8988T (cell line): ENCODE measurements around the gene UBB.
A peak's percentile ranks its signal among the peaks of the same experiment; 100 is the strongest.
"Not testable (repeated sequence)": the region's sequence is repeated elsewhere in the genome, so short reads cannot be mapped to it uniquely, and the experiment has no call there.

Experiments used
- DNase-seq: peaks from one replicate; pipeline ENCODE4 v3.0.0; 2011

UBB gene

DNA sequence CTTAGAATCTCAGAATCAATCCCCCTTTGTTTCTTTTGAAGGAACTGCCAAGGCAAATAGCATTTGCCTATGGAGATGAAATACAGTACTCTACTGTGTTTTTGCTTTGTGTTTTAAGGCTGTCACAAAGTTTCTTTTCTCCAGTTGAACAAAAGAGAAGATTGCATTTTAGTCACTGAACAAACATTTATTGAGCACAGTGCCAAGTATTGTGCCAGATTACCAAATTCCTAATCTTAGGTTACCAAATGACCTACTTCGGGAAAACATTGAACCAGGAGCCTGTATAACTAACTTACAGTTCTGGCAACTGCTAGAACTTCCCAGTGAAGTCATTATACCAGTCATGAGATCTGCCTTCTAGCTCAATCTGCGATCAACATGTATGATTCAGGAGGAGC, 3.0 kb upstream of the UBB start:
- DNase-seq, result no peak

DNA sequence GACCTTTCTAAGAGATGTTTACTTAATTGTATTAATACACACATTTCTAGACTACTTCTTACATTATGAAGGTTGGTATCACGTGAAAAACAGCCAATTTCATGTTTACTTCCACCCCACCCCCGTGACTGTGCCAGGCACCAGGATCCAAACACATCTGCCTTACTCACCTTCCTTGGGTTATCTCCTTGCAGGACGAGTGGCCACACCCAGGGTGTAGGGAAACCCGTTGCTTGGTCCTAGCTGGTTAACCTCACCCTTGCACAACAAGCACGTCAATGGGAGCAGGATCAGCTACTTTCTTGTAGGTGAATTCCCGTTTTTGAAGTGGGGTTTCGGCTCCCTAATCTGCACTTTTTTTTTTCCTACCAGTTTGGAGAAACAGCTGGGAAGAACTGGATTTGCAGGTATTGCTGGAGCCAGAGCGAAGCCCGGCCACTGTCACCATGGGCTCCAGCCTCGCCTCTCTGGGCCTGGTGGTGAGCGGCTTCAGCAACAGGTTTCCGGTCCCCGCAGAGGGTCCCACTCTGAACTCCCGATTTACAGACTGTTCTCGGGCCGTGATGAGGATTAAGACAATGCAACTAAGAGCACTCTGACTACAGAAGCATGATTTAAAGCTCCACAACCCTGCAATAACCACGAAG, 2.1 kb upstream of the UBB start:
- DNase-seq, result no peak

DNA sequence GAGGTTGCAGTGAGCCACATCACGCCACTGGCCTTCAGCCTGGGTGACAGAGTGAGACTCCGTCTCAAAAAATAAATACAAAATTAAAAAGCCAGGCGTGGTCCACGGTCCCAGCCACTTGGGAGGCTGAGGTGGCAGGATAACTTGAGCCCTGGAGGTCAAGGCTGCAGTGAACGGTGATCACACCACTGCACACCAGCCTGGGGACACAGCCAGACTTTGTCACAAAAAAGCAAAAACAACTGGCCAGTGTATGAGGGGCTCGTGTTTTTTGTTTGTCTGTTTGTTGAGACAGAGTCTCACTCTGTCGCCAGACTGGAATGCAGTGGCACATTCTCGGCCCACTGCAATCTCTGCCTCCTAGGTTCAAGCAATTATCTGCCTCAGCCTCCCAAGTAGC, 1.2 kb upstream of the UBB start:
- DNase-seq, result no peak

DNA sequence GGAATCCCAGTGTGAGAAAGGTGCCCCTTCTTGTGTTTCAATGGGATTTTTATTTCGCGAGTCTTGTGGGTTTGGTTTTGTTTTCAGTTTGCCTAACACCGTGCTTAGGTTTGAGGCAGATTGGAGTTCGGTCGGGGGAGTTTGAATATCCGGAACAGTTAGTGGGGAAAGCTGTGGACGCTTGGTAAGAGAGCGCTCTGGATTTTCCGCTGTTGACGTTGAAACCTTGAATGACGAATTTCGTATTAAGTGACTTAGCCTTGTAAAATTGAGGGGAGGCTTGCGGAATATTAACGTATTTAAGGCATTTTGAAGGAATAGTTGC, 567 bp downstream of the UBB start:
- no peak for DNase-seq

DNA sequence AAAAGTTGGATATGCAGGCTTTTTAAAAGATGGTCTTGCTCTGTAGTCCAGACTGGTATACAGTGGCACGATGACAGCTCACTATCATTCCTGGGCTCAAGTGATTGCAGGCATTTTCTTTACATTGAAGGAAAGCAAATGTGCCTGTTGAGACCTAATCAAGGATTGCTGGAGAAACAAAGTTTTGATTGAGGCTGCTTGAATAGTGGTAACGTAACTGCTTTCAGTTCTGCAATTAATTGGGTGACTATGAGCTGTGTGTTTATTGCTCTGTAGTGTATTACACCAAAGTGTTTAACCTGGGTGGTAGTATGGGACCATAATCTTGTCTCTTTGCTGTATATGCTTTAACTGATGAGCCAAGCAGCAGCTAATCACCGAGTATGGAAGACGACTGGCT, 2.3 kb downstream of the UBB start:
- no peak for DNase-seq

DNA sequence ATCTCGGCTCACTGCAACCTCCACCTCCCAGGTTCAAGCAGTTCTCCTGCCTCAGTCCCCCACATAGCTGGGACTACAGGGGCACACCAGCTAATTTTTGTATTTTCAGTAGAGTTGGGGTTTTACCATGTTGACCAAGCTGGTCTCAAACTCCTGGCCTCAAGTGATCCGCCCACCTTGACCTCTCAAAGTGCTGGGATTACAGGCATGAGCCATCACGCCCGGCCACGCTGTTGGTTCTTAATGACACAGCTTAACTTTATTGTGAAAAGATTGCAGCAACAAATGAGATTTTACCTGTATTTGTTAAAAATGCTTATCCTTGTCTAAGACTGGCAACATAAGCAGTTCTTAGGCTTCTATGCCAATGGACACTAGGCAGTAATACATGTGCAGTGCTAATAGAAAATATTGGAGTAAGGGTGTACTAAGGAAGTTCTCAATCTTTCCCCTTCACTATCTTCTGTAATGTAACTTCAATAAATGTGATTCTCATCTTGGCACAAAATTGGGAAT, 2.9 kb downstream of the UBB start:
- no peak for DNase-seq

DNA sequence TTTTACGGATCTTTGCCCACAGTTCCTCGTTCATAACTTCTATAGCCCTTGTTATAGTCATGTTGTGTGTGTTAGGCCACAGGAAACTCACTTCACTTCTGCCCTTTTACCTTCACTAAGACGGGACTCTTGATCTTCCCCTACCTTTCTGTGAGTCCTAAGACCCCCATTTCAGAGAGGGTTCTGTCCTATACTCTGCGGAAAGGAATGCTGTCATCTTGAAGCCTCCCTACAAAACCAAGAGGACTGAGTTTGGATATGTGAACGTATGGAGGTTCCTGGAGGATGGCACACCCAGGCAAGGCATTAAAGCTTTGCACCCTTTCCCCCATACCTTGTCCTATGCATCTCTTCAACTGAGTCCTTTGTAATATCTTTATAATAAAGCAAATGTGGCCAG, 3.7 kb downstream of the UBB start:
- no peak for DNase-seq

DNA sequence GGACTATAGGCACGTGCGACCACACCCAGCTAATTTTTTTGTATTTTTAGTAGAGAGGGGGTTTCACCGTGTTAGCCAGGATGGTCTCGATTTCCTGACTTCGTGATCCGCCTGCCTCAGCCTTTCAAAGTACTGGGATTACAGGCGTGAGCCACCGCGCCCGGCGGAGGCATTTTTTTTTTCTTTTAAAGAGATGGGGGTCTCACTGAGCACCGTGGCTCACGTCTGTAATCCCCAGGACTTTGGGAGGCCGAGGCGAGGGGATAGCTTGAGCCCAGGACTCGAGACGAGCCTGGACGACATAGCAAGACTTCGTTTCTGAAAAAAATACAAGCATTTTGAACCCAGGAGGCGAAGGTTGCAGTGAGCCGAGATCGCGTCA, 5.2 kb downstream of the UBB start:
- not testable (repeated sequence) for DNase-seq

DNA sequence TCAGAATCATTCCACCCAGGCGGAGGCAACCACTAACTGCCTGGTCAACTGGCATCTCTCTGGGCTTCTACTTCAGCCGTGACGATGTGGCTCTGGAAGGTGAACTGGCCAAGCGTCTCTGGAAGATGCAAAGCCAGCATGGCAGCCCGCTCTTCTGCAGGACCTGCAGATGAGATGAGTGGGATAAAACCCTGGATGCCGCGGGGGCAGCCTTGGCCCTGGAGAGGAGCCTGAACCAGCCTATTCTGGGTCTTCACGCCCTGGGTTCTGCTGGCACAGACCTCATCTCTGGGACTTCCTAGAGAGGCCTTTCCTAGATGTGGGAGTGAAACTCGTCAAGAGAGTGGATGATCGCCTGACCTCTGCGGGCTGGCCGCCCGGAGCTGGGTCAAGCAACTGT, 10.6 kb downstream of the UBB start:
- no peak for DNase-seq

DNA sequence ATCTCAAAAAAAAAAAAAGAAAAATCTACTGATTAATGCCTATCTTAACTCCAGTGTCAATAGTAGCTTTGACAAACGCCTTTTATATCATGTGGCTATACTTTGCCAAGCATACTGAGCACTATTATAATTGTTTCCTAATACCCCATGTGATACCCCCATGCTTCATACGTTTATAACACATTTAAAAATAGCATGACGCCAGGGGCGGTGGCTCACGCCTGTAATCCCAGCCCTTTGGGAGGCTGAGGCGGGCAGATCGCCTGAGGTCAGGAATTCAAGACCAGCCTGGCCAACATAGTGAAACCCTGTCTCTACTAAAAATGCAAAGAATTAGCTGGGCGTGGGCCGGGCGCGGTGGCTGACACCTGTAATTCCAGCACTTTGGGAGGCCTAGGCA, 11.6 kb downstream of the UBB start:
- DNase-seq, result not testable (repeated sequence)

DNA sequence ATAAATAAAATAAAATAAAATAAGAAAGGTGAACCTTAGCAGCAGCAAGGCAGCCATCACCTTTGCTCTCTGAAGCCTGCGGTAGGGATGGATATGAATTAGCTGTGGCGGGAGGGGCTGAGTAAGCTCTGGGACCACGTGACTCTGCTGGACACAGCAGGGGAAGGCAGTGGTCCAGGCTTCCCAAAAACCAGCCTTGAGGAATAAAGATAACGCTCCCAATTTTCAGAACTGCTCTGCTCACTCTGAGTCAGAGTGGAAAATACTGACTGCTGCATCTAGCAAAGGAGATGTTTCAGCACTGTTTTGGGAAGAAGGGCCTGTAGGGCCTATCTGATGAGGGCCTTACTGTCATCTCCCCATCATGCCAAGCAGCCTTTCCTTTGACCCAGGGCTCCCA, 15.0 kb downstream of the UBB start:
- not testable (repeated sequence) for DNase-seq

DNA sequence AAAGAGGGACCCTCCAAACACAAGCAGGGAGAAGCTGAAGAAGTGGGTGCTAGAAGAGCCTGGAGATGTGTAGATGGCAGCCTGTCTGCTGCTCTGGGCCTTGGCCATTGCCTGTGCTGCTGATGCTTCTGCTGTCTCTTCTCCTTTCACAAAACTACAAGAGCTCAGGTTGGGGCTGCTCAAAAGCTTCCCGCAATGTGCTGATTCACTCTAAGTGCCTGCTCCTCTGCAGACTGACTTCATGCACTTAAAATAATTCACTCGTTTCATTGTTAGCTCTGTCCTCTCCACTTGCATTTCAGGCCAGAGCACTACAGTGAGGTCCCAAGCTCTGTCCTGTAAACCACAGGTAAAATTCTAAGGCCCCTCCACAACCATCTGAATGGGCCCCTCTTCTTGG, 15.8 kb downstream of the UBB start:
- DNase-seq, result not testable (repeated sequence)

DNA sequence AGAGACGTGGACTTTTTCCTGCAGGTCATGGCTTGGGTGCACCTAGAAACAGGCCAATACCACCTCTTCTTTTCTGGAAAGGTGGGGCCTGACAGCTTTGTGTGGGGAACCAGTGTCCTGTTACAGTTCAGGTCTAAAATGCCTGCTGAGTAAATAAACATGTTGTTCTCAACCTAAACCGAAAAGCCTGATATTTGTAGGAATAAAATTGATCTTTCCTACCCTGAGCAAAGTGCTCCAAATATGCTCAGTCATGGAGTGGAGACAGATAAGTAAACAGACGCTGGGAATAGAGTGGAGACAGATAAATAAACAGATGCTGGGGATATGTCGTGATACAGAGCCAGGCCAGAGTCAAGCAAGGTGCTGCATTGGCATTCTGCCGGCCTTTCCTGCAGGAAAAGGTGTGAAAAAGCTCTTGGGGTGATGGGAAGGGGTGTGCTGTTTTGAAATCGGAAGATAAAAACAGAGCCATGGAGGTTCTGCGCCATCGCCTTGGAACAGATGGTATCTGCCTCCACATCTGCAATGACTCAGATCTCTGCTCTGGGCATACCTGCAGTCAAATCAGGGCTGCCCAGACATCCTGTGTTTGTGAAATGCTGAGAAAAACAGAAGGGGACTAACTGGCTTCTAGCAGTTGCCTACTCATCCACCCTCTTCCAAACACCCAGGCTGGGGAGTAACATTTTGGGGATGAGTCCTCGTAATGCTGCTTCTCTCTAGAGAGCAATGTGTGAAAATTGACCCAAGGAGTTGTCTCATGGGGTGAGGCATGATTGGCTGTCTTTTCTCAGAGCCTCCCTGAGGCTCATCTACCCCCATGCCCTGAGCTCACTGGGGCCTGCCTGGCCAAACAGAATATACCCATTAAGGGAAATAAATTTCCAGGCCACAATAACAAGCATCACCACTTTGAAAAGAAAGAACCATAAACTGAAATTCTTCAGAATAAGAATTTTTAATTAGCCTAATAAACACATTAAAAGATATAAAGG, 17.7 kb downstream of the UBB start:
- DNase-seq, result no peak

DNA sequence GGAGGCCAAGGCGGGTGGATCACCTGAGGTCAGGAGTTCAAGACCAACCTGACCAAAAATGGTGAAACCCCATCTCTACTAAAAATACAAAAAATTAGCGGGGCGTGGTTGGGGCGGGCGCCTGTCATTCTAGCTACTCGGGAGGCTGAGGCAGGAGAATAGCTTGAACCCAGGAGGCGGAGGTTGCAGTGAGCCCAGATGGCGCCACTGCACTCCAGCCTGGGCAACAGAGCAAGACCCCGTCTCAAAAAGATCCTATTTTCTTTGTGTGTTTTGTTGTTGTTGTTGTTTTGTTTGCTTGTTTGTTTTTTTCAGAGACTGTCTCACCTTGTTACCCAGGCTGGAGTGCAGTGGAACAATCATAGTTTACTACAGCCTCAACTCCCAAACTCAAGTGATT, 23.0 kb downstream of the UBB start:
- DNase-seq, result not testable (repeated sequence)

DNA sequence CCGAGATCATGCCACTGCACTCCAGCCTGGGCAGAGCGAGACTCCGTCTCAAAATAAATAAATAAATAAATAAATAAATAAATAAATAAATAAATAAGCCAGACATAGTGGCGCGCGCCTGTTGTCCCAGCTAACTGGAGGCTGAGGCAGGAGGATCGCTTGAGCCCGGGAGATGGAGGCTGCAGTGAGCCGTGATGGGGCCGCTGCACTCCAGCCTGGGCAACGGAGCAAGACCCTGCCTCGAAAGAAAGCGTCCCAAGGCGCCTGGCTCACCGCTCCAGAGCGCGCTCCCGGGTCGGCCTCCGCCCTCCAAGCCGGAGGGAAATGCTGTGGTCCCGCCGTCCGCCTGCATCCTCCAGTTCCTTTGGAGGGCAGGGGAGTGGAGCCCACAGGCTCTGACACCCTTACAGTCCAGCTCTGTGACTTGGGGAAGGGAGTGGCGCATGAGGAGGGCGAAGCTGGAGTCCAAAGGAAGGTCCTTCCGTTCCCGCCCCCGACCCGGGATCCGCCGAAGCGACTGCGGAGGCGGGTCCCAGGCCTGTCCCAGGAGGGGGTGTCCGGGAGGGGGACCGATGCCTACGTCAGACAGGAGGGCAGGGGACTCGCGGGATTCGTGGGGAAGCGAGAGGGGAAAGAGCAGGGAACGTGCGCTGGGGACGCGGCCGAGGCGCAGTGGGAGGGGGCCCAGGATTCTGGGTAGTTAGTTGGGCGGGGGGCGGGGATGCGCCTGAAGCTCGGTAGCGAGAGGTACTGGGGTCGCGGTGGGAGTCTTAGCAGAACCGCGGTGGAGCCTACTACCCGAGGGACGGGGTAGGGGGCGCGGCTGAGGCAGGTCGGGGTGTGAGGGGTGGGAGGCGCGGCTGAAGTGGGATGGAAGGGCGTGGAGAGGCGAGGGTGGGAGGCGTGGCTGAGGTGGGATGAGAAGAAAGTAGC, 26.1 kb downstream of the UBB start:
- no peak for DNase-seq

DNA sequence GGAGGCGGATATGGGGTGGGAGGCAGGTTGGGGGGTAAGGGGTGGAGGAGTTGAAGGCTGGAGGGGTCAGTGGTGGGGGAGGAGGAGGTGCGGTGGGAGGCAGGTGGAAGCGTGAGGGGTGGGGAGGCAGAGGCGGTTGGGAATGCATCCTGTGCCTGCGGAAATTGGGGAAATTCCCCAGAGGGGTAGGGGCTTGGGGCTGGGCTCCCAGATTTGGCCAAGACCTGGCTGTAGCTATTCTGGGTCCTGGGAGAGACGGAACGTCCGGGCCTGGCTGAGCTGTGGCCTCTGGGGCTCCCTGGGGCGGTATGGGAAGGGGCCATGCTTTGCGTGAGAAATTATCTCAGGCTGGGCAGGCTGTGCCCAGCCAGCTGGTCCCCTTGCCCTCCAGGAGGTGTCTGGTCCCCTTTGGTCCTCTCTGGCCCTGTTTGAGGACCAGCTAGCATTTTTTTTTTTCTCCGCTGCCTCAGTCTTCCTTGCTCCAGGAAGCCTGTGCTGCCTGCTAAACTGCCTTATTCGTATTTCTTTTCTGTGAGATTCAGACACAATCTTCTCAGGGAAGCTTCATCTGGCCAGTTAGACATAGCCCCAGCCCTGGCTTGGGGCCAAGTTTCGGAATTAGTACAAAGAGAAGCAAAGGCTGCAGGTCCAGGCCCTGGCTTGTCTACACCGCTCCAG, 27.2 kb downstream of the UBB start:
- no peak for DNase-seq

DNA sequence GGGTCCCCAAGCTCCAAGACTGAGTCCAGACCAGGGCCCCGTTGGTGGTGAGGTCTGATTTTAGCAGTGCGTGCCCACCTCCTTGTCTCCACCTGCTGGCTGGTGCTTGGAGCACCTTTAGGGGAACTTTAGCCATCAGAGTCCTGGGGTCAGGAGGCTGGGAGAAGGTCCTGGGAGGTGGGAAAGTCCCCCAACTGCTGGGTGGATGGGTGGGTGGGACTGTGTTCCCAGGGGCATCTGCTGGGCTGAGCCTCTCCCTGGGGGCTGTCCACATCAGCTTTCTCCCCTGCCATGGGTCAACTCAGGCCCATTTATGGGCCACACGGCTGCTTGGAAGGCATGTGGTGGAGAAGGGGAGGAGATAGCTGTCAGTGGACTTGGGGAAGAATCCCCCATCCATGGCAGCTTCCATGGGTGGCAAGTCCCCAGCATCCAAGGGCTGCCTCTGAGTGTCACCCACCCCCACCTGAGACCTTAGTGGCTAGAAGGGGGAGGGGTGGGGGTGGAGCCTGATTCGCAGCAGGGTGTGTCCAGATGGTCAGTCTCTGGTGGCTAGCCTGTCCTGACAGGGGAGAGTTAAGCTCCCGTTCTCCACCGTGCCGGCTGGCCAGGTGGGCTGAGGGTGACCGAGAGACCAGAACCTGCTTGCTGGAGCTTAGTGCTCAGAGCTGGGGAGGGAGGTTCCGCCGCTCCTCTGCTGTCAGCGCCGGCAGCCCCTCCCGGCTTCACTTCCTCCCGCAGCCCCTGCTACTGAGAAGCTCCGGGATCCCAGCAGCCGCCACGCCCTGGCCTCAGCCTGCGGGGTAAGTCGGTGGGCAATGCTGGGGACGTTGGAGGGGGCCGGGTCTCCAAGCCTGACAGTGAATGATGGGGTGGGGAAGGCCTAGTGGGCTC, 34.4 kb downstream of the UBB start, which contains the start of gene TRPV2:
TRPV2 (plus strand) TSS at position 541 of the 894 bp plus-strand sequence. CDS start 2,098 bp downstream, outside the sequence.
- DNase-seq, result peak; percentile 57

DNA sequence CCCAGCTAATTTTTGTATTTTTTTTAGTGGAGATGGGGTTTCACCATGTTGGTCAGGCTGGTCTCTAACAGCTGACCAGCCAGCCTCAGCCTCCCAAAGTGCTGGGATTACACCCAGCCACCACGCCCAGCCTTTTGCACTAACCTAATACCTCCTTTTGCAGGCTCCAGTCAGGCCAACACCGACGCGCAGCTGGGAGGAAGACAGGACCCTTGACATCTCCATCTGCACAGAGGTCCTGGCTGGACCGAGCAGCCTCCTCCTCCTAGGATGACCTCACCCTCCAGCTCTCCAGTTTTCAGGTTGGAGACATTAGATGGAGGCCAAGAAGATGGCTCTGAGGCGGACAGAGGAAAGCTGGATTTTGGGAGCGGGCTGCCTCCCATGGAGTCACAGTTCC, 36.5 kb downstream of the UBB start:
- no peak for DNase-seq

DNA sequence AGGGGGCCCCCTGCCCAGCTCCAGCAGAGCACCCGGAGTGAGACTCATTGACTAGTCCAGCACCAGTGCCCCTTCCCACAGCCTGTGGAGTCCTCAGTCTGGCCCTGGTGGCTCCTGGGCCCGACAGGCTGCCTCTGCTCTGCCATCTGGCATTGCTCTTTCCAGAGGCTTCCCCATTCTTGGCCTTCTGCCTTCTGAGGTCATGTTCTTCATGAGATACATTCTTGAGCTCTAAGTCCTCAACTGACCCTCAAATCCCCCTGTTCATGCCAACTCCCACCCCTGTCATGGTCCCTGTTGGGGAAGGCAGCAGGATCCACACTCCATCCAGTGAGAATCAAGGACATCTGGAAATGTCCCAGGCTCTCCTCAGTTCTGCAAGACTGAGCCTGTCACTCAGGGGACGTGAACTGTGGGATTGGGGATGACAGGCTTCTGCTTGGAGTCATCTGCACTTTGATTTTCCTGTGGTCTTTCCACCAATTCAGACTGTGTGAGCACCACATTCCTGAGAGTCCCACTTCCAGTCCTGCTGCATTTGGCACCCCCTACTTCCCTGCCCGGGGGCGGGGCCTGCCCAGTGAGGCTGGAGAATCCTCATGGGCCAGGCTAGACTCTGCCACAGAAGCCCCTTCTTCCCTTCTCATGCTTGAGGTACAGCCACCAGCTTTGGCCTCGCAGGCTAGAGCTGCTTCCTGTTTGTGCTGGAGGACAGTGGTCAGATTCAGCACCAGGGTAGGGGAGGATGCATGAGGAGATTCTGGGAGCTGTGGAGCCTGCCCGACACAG, 37.2 kb downstream of the UBB start:
- DNase-seq, result no peak

DNA sequence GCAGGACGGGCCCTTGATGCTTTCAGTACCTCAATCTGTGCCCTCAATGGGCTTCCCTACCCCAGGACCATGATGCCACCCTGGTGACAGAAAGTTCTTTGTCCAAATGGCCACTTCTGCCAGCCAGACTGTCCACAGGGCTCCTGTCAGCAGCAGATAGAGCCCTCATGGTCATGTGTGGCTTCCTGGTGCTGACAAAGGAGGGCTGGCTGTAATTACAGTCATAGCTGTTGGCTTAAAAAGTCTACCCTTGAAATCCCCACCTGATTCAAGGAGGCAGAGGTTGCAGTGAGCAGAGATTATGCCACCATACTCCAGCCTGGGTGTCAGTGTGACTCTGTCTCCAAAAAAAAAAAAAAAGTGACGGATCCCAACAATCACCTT, 37.8 kb downstream of the UBB start:
- DNase-seq, result no peak
